Measurements from ENCODE around the gene LRG1.

DNA sequence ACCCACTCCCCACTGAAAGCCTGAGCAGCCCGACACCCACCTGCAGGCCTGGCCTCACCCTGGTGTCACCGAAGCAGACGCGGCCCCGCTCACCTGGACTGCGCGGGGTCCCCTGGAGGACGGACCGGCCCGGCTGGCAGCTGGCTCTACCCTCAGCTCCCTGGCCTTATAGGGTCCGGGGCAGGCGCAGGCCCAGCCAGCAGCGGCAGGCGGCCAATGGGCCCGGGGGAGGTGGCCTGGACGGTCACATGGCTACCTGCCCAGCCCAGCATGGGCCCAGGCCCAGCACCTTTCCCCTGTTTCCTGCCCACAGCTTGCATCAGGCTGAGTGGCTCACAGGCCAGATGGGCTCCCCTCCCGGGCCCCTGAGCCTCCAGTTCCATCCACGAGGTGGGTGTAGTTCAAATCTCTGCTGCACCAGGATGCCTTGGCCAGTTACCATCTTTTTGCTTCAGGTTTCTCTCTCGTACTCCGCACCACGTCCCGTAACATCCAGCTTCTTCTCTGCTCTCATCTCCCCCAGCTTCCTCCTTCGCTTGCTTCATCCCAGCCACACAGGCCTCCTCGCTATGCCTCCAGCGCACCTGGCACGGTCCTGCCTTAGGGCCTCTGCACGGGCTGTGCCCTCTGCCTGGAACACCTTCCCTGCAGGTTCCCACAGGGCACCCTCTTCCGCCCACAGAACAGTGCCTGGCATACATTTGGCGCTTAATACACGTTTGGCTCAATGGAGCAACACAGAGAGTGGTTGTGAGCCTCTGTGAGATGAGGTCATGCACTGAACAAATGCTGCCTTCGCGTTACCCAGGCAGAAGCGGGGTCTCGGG, 21.3 kb downstream of the LRG1 start, which contains the start of gene PLIN4:
- TF ChIP-seq GATA2 (IDR thresholded peaks at IDR 0.05; ENCODE audit: low read depth, low read length) = no peak
- no peak for TF ChIP-seq GATA3 (IDR thresholded peaks at IDR 0.05; ENCODE audit: low read depth, low read length)

Measured in SH-SY5Y (cell line).